Sciatic nerve (tissue), 1 donor: Measurements from ENCODE around the gene LCE3C. TPM values are rescaled to one million over a fixed set of nuclear protein-coding genes. Genes with fewer than 3 reads are reported as not detected.

Experiments used
- total RNA-seq: library from RNA; stranded (reverse); fragmentation: NEBNext Ultra II Directional; extraction: Animal tissue kit (Norgen Biotek cat#: 25700); gene quantifications from one replicate; pipeline ENCODE4 v1.2.1, GENCODE V29; 2021
- donor health status: DM: no; HTN: no; CAD: no.

LCE3C gene
- total RNA-seq, 1 donor from 2014 or later: not detected

Other genes with a start within 250 kb of the LCE3C start
- gene FLG2, start 240.2 kb upstream of the LCE3C start, total RNA-seq: not detected
- gene CRNN, start 186.0 kb upstream of the LCE3C start, total RNA-seq: not detected
- not detected for gene LCE5A, start 89.4 kb upstream of the LCE3C start, total RNA-seq
- gene CRCT1, start 85.8 kb upstream of the LCE3C start, total RNA-seq: not detected
- not detected for gene LCE3E, start 33.5 kb upstream of the LCE3C start, total RNA-seq
- not detected for gene LCE3D, start 19.7 kb upstream of the LCE3C start, total RNA-seq
- gene LCE3B, start 13.6 kb downstream of the LCE3C start, total RNA-seq: not detected
- not detected for gene LCE3A, start 22.9 kb downstream of the LCE3C start, total RNA-seq
- not detected for gene LCE2D, start 63.1 kb downstream of the LCE3C start, total RNA-seq
- not detected for gene LCE2C, start 75.0 kb downstream of the LCE3C start, total RNA-seq
- not detected for gene LCE2B, start 85.9 kb downstream of the LCE3C start, total RNA-seq
- gene LCE2A, start 98.1 kb downstream of the LCE3C start, total RNA-seq: not detected
- not detected for gene LCE4A, start 107.9 kb downstream of the LCE3C start, total RNA-seq
- not detected for gene KPRP, start 157.8 kb downstream of the LCE3C start, total RNA-seq
- gene LCE1F, start 174.9 kb downstream of the LCE3C start, total RNA-seq: not detected
- gene LCE1E, start 186.0 kb downstream of the LCE3C start, total RNA-seq: not detected
- gene LCE1D, start 196.5 kb downstream of the LCE3C start, total RNA-seq: not detected
- not detected for gene LCE1C, start 206.4 kb downstream of the LCE3C start, total RNA-seq
- not detected for gene LCE1B, start 211.7 kb downstream of the LCE3C start, total RNA-seq
- not detected for gene LCE1A, start 227.2 kb downstream of the LCE3C start, total RNA-seq
- not detected for gene LCE6A, start 242.6 kb downstream of the LCE3C start, total RNA-seq